ENCODE results near the gene DISC1. TPM values are rescaled to one million over a fixed set of nuclear protein-coding genes. Genes with fewer than 3 reads are reported as not detected.

DISC1 gene
- total RNA-seq, 1 experiment from 2014 or later: 3.8 TPM

- no peak for DNase-seq (ENCODE audit: low read depth)
Measured at GRCh38 chr1:231991231-231991630, 364.6 kb downstream of the DISC1 start.

- no peak for DNase-seq (ENCODE audit: low read depth)
Measured at GRCh38 chr1:231993968-231994455, 367.4 kb downstream of the DISC1 start.

- no peak for DNase-seq (ENCODE audit: low read depth)
Measured at GRCh38 chr1:231998791-231999190, 372.2 kb downstream of the DISC1 start.

- DNase-seq (ENCODE audit: low read depth): no peak
Measured at GRCh38 chr1:232005300-232005699, 378.7 kb downstream of the DISC1 start.

GRCh38 chr1:232009741-232010140 lies 383.2 kb downstream of the DISC1 start:
- no peak for DNase-seq (ENCODE audit: low read depth)

GRCh38 chr1:232011961-232012360 lies 385.4 kb downstream of the DISC1 start:
- no peak for DNase-seq (ENCODE audit: low read depth)

- peak; percentile 69 for DNase-seq (ENCODE audit: low read depth)
Measured at GRCh38 chr1:232012773-232013386, 386.3 kb downstream of the DISC1 start.

- DNase-seq (ENCODE audit: low read depth): no peak
Measured at GRCh38 chr1:232014941-232015340, 388.4 kb downstream of the DISC1 start.

- DNase-seq (ENCODE audit: low read depth): no peak
Measured at GRCh38 chr1:232016616-232017015, 390.0 kb downstream of the DISC1 start.

GRCh38 chr1:232017057-232017456 lies 390.5 kb downstream of the DISC1 start:
- DNase-seq (ENCODE audit: low read depth): no peak

- no peak for DNase-seq (ENCODE audit: low read depth)
Measured at GRCh38 chr1:232017759-232018158, 391.2 kb downstream of the DISC1 start.

- DNase-seq (ENCODE audit: low read depth): no peak
Measured at GRCh38 chr1:232018231-232019025, 391.8 kb downstream of the DISC1 start.

GRCh38 chr1:232019026-232019340 lies 392.4 kb downstream of the DISC1 start:
- DNase-seq (ENCODE audit: low read depth): no peak

GRCh38 chr1:232020352-232020751 lies 393.8 kb downstream of the DISC1 start:
- DNase-seq (ENCODE audit: low read depth): no peak

GRCh38 chr1:232029315-232029714 lies 402.7 kb downstream of the DISC1 start:
- DNase-seq (ENCODE audit: low read depth): no peak

- DNase-seq (ENCODE audit: low read depth): no peak
Measured at GRCh38 chr1:232031156-232031555, 404.6 kb downstream of the DISC1 start.

GRCh38 chr1:232033285-232033684 lies 406.7 kb downstream of the DISC1 start:
- DNase-seq (ENCODE audit: low read depth): no peak

- DNase-seq (ENCODE audit: low read depth): no peak
Measured at GRCh38 chr1:232034556-232034955, 408.0 kb downstream of the DISC1 start.

GRCh38 chr1:232036181-232036933 lies 409.8 kb downstream of the DISC1 start:
- no peak for DNase-seq (ENCODE audit: low read depth)

GRCh38 chr1:232037774-232038388 lies 411.3 kb downstream of the DISC1 start:
- DNase-seq (ENCODE audit: low read depth): no peak

- DNase-seq (ENCODE audit: low read depth): peak; percentile 47
Measured at GRCh38 chr1:232038706-232039677, 412.4 kb downstream of the DISC1 start.
